Upper lobe of right lung (tissue), 1 donor: ENCODE results near the gene PCNT. TPM values are rescaled to one million over a fixed set of nuclear protein-coding genes. Genes with fewer than 3 reads are reported as not detected.
A peak's percentile ranks its signal among the peaks of the same experiment; 100 is the strongest.

Source experiments
- ATAC-seq: fragments of 200-7000 bp; cut with Tn5 transposase; one replicate; pipeline ENCODE4 v1.9.1; 2020; ENCODE audit warnings: mild to moderate bottlenecking, moderate library complexity
- DNase-seq: peaks from one replicate; pipeline ENCODE4 v3.0.0-alpha.2; 2020
- H3K27ac ChIP-seq: fragments of 200-600 bp; one replicate; pipeline ENCODE4 v1.8.0; 2022
- H3K27me3 ChIP-seq: fragments of 200-600 bp; one replicate; pipeline ENCODE4 v1.8.0; 2022; ENCODE audit warnings: mild to moderate bottlenecking
- H3K36me3 ChIP-seq: fragments of 200-600 bp; one replicate; pipeline ENCODE4 v1.8.0; 2022
- H3K4me1 ChIP-seq: fragments of 200-600 bp; one replicate; pipeline ENCODE4 v1.8.0; 2022
- H3K4me3 ChIP-seq: fragments of 200-600 bp; one replicate; pipeline ENCODE4 v1.8.0; 2022; ENCODE audit warnings: mild to moderate bottlenecking
- H3K9me3 ChIP-seq: fragments of 200-600 bp; one replicate; pipeline ENCODE4 v1.8.0; 2022
- CTCF ChIP-seq: fragments of 200-600 bp; IDR thresholded peaks from one replicate; pipeline ENCODE4 v1.8.0; 2022; ENCODE audit warnings: antibody characterized with exemption
- intact Hi-C: fragments of 100-400 bp; cut with DNase I; formaldehyde crosslinking; loops from one replicate; pipeline ENCODE4 v1.11.0; 2022
- total RNA-seq: library from RNA; stranded (reverse); fragmentation: NEBNext Ultra II Directional; extraction: Animal tissue kit (Norgen Biotek cat#: 25700); gene quantifications from one replicate; pipeline ENCODE4 v1.2.1, GENCODE V29; 2021
- donor health status: DM: no; HTN: yes; CAD: no; lungs with severe emphysema.

Gene PCNT
- total RNA-seq, 1 donor from 2014 or later, result 29.3 TPM

GRCh38 chr21:46357684-46358425 lies 33.9 kb downstream of the PCNT start:
- no peak for TF ChIP-seq CTCF
- ATAC-seq (no peak), DNase-seq (no peak)
- no peaks in the 10 kb centered on the region for H3K9me3 ChIP-seq
- intact Hi-C loops, result no loop called here
- H3K36me3 ChIP-seq, result peaks cover 74% of the 10 kb centered on the region
- no peaks in the 10 kb centered on the region for H3K4me1 ChIP-seq
- H3K4me3 ChIP-seq, result no peak overlapping the region
- no peak overlapping the region for H3K27ac ChIP-seq
- H3K27me3 ChIP-seq, result no peaks in the 10 kb centered on the region

GRCh38 chr21:46361176-46361575 lies 37.2 kb downstream of the PCNT start:
- no peaks in the 10 kb centered on the region for H3K9me3 ChIP-seq
- peaks cover 62% of the 10 kb centered on the region for H3K36me3 ChIP-seq
- H3K27ac ChIP-seq, result no peak overlapping the region
- no peaks in the 10 kb centered on the region for H3K4me1 ChIP-seq
- H3K4me3 ChIP-seq, result no peak overlapping the region
- TF ChIP-seq CTCF, result no peak
- no peaks in the 10 kb centered on the region for H3K27me3 ChIP-seq
- intact Hi-C loops, result no loop called here
- ATAC-seq (no peak), DNase-seq (no peak)

GRCh38 chr21:46361935-46362334 lies 38.0 kb downstream of the PCNT start:
- H3K4me3 ChIP-seq, result no peak overlapping the region
- H3K9me3 ChIP-seq, result no peaks in the 10 kb centered on the region
- no peaks in the 10 kb centered on the region for H3K4me1 ChIP-seq
- ATAC-seq, result no peak
- H3K27ac ChIP-seq, result no peak overlapping the region
- TF ChIP-seq CTCF, result no peak
- intact Hi-C loops, result no loop called here
- H3K36me3 ChIP-seq, result peaks cover 62% of the 10 kb centered on the region
- no peaks in the 10 kb centered on the region for H3K27me3 ChIP-seq
- DNase-seq, result no peak

GRCh38 chr21:46362946-46363345 lies 39.0 kb downstream of the PCNT start:
- Histone ChIP-seq H3K27ac (no peak overlapping the region), H3K4me1 (no peaks in the 10 kb centered on the region), H3K36me3 (peaks cover 62% of the 10 kb centered on the region), H3K4me3 (no peak overlapping the region), H3K9me3 (no peaks in the 10 kb centered on the region), H3K27me3 (no peaks in the 10 kb centered on the region)
- intact Hi-C loops, result no loop called here
- no peak for DNase-seq
- ATAC-seq, result no peak
- no peak for TF ChIP-seq CTCF

- peaks cover 2% of the 10 kb centered on the region for H3K4me1 ChIP-seq
- intact Hi-C loops, result no loop called here
- no peaks in the 10 kb centered on the region for H3K27me3 ChIP-seq
- no peak overlapping the region for H3K27ac ChIP-seq
- peak; percentile 28 for ATAC-seq
- H3K4me3 ChIP-seq, result no peak overlapping the region
- TF ChIP-seq CTCF, result no peak
- no peaks in the 10 kb centered on the region for H3K9me3 ChIP-seq
- H3K36me3 ChIP-seq, result peaks cover 60% of the 10 kb centered on the region
- no peak for DNase-seq
Measured at GRCh38 chr21:46363698-46364097, 39.7 kb downstream of the PCNT start.

GRCh38 chr21:46366091-46366490 lies 42.1 kb downstream of the PCNT start:
- Histone ChIP-seq H3K4me3 (no peak overlapping the region), H3K9me3 (no peaks in the 10 kb centered on the region), H3K36me3 (peaks cover 49% of the 10 kb centered on the region), H3K27ac (no peak overlapping the region), H3K4me1 (peaks cover 7% of the 10 kb centered on the region), H3K27me3 (no peaks in the 10 kb centered on the region)
- DNase-seq (no peak), ATAC-seq (no peak)
- no peak for TF ChIP-seq CTCF
- intact Hi-C loops, result no loop called here
